CD14-positive monocyte (primary cell): ENCODE results near the gene PRDM1. TPM values are rescaled to one million over a fixed set of nuclear protein-coding genes. Genes with fewer than 3 reads are reported as not detected.

ENCODE experiments used
- DNase-seq, 3 donors: peaks; one replicate each; pipeline ENCODE4 v3.0.0-alpha.2; 2011 to 2022
- H2AFZ ChIP-seq: 2 replicates; pipeline ENCODE4 v1.6.0; 2012; ENCODE audit warnings: mild to moderate bottlenecking, low read depth, low read length, inconsistent platforms; ENCODE audit not compliant: insufficient read depth, poor library complexity, severe bottlenecking
- H3K27ac ChIP-seq, 2 donors: 1 replicate in 1 of 2; 2 replicates in 1 of 2; pipeline ENCODE4 v1.5.1; 2012 to 2013; ENCODE audit warnings: low read length in 2 of 2, control low read depth in 1 of 2, inconsistent platforms in 1 of 2, low read depth in 1 of 2, mild to moderate bottlenecking in 1 of 2
- H3K27me3 ChIP-seq, 2 donors: one replicate each; pipeline versions ENCODE4 v1.6.0 to v1.6.1; 2011 to 2013; ENCODE audit warnings: low read length in 2 of 2; ENCODE audit not compliant: control insufficient read depth in 2 of 2, insufficient read depth in 2 of 2
- H3K36me3 ChIP-seq, 2 donors: replicated peaks in 1 of 2; 1 replicate in 1 of 2; 2 replicates in 1 of 2; pipeline versions ENCODE4 v1.5.1 to v1.6.1; 2012 to 2013; ENCODE audit warnings: low read length in 2 of 2, control low read depth in 1 of 2, inconsistent platforms in 1 of 2, mild to moderate bottlenecking in 1 of 2; ENCODE audit not compliant: insufficient read depth in 2 of 2, control insufficient read depth in 1 of 2
- H3K4me1 ChIP-seq, 2 donors: 1 replicate in 1 of 2; 2 replicates in 1 of 2; pipeline versions ENCODE4 v1.5.1 to v1.6.1; 2012 to 2013; ENCODE audit warnings: low read length in 2 of 2, control low read depth in 1 of 2, inconsistent platforms in 1 of 2, mild to moderate bottlenecking in 1 of 2, moderate library complexity in 1 of 2; ENCODE audit not compliant: insufficient read depth in 2 of 2, control insufficient read depth in 1 of 2
- H3K4me2 ChIP-seq: replicated peaks from 2 replicates; pipeline ENCODE3; 2012; ENCODE audit warnings: low read length, moderate library complexity, mild to moderate bottlenecking; ENCODE audit not compliant: poor library complexity, severe bottlenecking; ENCODE audit errors: extremely low read depth
- H3K4me3 ChIP-seq, 3 experiments: fragments of 200-600 bp in 1 of 3; sonication (generic) in 1 of 3; replicated peaks in 1 of 3; 1 replicate in 2 of 3; 2 replicates in 1 of 3; pipeline ENCODE4 v1.5.1; 2011 to 2013; ENCODE audit warnings: low read length in 3 of 3, mild to moderate bottlenecking in 3 of 3, control low read depth in 2 of 3, low read depth in 2 of 3, inconsistent platforms in 1 of 3, moderate library complexity in 1 of 3
- H3K79me2 ChIP-seq: 2 replicates; pipeline ENCODE4 v1.6.0; 2012; ENCODE audit warnings: mild to moderate bottlenecking, control low read depth, inconsistent platforms, low read length, moderate library complexity; ENCODE audit not compliant: insufficient read depth
- H3K9ac ChIP-seq: 2 replicates; pipeline ENCODE4 v1.6.0; 2017; ENCODE audit warnings: low read length, mild to moderate bottlenecking; ENCODE audit not compliant: insufficient read depth, poor library complexity, severe bottlenecking
- H3K9me3 ChIP-seq, 2 donors: replicated peaks in 1 of 2; 1 replicate in 1 of 2; 2 replicates in 1 of 2; pipeline versions ENCODE4 v1.5.1 to v1.6.1; 2012 to 2013; ENCODE audit warnings: low read length in 2 of 2, control low read depth in 1 of 2; ENCODE audit not compliant: control insufficient read depth in 1 of 2, insufficient read depth in 1 of 2
- H4K20me1 ChIP-seq: 2 replicates; pipeline ENCODE4 v1.6.0; 2012; ENCODE audit warnings: mild to moderate bottlenecking, low read length, control low read depth, moderate library complexity; ENCODE audit not compliant: insufficient read depth
- H3K27ac Mint-ChIP-seq, 7 donors: one replicate each; pipeline ENCODE4 v1.8.0; 2020; ENCODE audit warnings: mild to moderate bottlenecking in 7 of 7, mixed read lengths in 7 of 7, moderate library complexity in 6 of 7, inconsistent platforms in 2 of 7
- H3K27me3 Mint-ChIP-seq, 3 donors: one replicate each; pipeline ENCODE4 v1.8.0; 2021 to 2022; ENCODE audit warnings: low read depth in 3 of 3, mild to moderate bottlenecking in 3 of 3, mixed read lengths in 3 of 3, moderate library complexity in 3 of 3, inconsistent platforms in 1 of 3
- H3K36me3 Mint-ChIP-seq, 2 donors: one replicate each; pipeline ENCODE4 v1.8.0; 2020; ENCODE audit warnings: mixed read lengths in 2 of 2, inconsistent platforms in 1 of 2, mild to moderate bottlenecking in 1 of 2
- H3K4me1 Mint-ChIP-seq: one replicate; pipeline ENCODE4 v1.8.0; 2020; ENCODE audit warnings: mild to moderate bottlenecking, mixed read lengths
- H3K4me3 Mint-ChIP-seq, 2 donors: one replicate each; pipeline ENCODE4 v1.8.0; 2020; ENCODE audit warnings: mild to moderate bottlenecking in 2 of 2, mixed read lengths in 2 of 2, moderate library complexity in 1 of 2
- H3K9me3 Mint-ChIP-seq, 7 donors: one replicate each; pipeline ENCODE4 v1.8.0; 2020 to 2022; ENCODE audit warnings: mixed read lengths in 7 of 7, mild to moderate bottlenecking in 6 of 7, moderate library complexity in 6 of 7, inconsistent platforms in 2 of 7
- WGBS: methylation state at CpG from one replicate; pipeline ENCODE4 v1.1.5; 2013; ENCODE audit warnings: missing lambda C conversion rate; ENCODE audit not compliant: insufficient coverage; 5-methylcytosine and 5-hydroxymethylcytosine counted together
- intact Hi-C, 2 donors: fragments of 100-400 bp; cut with micrococcal nuclease; formaldehyde crosslinking; loops; one replicate each; pipeline versions ENCODE4 v1.15.0 to v1.15.1; 2023
- polyA plus RNA-seq, 3 donors: library from polyadenylated mRNA; depleted of rRNA in 1 of 3; unstranded in 2 of 3; stranded (reverse) in 1 of 3; fragments of 300-500 nt in 2 of 3; fragments of >200 nt in 1 of 3; fragmentation: Illumina TruSeq in 2 of 3; gene quantifications; 1 replicate in 2 of 3; 2 replicates in 1 of 3; pipeline ENCODE4 v1.2.3, GENCODE V29; 2012 to 2021
- TF ChIP-seq, protein P1 (sequence below): fragments of 200-600 bp; IDR thresholded peaks from one replicate; pipeline ENCODE4 v1.8.0; 2022; ENCODE audit warnings: antibody characterized with exemption, mild to moderate bottlenecking

PRDM1 gene
- polyA plus RNA-seq, 3 donors = 1.8 to 14.9 (median 5.2) TPM

DNA sequence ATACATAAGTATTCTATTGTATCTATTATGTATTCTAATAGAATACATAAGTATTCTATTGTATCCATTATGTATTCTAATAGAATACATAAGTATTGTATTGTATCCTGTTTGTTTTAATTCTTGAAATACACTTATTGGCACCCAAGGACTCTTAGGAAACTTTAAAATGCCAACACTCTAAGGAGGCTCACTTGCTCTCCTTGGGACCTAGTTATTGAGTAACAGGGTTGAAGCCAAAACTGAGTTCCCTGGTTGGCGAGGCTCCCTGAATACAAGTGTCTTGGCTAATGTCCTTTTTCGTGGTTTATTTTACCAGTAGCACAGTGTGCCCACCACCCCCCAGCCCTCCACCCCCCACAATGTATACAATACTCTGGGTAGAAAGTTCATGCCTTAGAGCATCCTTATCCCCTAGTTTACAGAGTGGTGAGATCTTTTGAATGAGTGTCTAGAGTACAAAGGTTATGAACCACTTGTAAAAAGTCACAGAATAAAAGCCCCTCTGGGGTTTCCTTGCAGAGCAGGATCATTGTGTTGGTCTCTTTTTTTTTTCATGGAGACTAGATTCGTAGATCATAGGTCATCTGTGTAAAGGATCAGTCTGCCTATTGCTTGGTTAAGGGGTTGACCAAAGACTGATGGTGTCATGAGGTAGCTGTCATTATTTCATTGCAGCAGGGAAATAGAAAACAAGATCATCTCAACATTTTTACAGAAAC is 32.5 kb upstream of the PRDM1 start:
- H3K4me1 ChIP-seq = no peaks in the 10 kb centered on the region
- H3K4me3 ChIP-seq = no peak overlapping the region
- Mint-ChIP-seq H3K27me3 (peaks cover 0 to 3% (median 2%) of the 10 kb centered on the region in 3 donors), H3K4me3 (no peak overlapping the region), H3K27ac (no peak overlapping the region), H3K9me3 (no peaks in the 10 kb centered on the region), H3K4me1 (no peaks in the 10 kb centered on the region), H3K36me3 (no peaks in the 10 kb centered on the region)
- no peaks in the 10 kb centered on the region for H3K9me3 ChIP-seq
- WGBS = no CpG with 5 or more reads among the region's 3 CpGs
- no peak overlapping the region for H3K4me2 ChIP-seq
- intact Hi-C loops = no loop called here
- no peak for DNase-seq
- no peak overlapping the region for H3K9ac ChIP-seq
- no peaks in the 10 kb centered on the region for H3K36me3 ChIP-seq
- H3K27me3 ChIP-seq = no peaks in the 10 kb centered on the region
- H3K27ac ChIP-seq = no peak overlapping the region
- no peaks in the 10 kb centered on the region for H3K79me2 ChIP-seq
- no peak overlapping the region for H2AFZ ChIP-seq
- TF ChIP-seq, protein P1, sequence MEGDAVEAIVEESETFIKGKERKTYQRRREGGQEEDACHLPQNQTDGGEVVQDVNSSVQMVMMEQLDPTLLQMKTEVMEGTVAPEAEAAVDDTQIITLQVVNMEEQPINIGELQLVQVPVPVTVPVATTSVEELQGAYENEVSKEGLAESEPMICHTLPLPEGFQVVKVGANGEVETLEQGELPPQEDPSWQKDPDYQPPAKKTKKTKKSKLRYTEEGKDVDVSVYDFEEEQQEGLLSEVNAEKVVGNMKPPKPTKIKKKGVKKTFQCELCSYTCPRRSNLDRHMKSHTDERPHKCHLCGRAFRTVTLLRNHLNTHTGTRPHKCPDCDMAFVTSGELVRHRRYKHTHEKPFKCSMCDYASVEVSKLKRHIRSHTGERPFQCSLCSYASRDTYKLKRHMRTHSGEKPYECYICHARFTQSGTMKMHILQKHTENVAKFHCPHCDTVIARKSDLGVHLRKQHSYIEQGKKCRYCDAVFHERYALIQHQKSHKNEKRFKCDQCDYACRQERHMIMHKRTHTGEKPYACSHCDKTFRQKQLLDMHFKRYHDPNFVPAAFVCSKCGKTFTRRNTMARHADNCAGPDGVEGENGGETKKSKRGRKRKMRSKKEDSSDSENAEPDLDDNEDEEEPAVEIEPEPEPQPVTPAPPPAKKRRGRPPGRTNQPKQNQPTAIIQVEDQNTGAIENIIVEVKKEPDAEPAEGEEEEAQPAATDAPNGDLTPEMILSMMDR = no peak
- no peaks in the 10 kb centered on the region for H4K20me1 ChIP-seq

DNA sequence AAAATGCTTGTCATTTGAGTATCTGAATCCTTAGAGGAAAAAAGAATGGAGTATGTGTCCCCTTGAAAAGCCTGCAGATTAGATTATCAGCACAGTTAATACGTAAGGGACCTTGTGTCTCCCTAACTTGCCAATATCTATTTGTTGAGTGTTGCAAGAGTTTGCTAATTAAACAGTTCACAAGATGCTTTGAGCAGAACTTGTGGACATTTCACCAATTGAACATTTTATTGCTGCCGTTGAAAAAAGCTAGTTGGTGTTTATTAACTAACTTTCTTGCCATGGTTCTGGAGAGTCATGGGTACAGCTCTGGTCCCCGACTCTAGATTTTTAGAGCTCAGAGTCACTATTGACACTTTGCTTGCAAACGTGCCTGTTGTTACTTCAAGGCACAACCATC is 30.6 kb upstream of the PRDM1 start:
- Mint-ChIP-seq H3K4me3 (no peak overlapping the region), H3K9me3 (no peaks in the 10 kb centered on the region), H3K4me1 (no peaks in the 10 kb centered on the region), H3K27me3 (peaks cover 0 to 2% (median 0%) of the 10 kb centered on the region in 3 donors), H3K36me3 (no peaks in the 10 kb centered on the region), H3K27ac (no peak overlapping the region)
- Histone ChIP-seq H3K27me3 (no peaks in the 10 kb centered on the region), H3K4me3 (no peak overlapping the region), H4K20me1 (no peaks in the 10 kb centered on the region), H3K36me3 (no peaks in the 10 kb centered on the region), H3K27ac (no peak overlapping the region), H2AFZ (no peak overlapping the region), H3K9ac (no peak overlapping the region), H3K4me2 (no peak overlapping the region), H3K79me2 (no peaks in the 10 kb centered on the region), H3K9me3 (no peaks in the 10 kb centered on the region), H3K4me1 (no peaks in the 10 kb centered on the region)
- no peak for DNase-seq
- 100% methylated on average over 2 of the region's 4 CpGs for WGBS
- TF ChIP-seq, protein P1 = no peak
- intact Hi-C loops = no loop called here
